ENCODE results near the gene KCNE3. TPM values are rescaled to one million over a fixed set of nuclear protein-coding genes. Genes with fewer than 3 reads are reported as not detected.

KCNE3 gene
- total and polyA plus RNA-seq, 2 of the 13 experiments (the other 11 are each of a cell fraction or from before 2014, with no cell fraction given), result 0.33 to 2.2 TPM

DNA sequence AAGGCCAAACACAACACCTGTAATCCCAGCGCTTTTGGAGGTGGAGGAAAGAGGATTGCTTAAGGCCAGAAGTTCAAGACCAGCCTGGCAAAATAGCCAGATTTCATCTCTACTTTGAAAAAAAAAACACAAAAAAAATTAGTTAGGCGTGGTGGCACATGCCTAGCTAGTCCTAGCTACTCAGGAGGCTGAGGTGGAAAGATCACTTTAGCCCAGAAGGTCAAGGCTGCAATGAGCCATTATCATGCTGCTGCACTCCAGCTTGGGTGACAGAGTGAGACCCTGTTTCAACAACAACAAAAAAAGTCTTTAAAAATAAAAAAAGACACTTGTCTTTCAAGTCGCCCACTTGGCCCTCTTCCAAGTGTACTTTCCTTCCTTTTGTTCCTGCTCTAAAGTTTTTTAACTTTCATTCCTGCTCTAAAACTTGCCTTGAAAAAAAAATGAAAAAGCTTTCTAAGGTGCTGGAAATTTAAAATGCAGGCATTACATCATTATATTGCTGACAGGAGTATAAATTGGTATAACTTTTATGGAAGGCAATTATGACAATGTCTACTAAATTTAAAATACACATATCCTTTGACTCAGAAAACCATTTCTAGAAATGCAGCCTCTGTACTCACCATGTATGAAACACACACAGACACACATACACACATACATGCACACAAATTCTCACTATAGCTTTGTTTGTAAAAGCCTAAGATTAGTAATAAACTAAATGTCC is 13.5 kb upstream of the KCNE3 start:
- POLR2A ChIA-PET, result no interaction called here
- H2AFZ ChIP-seq (ENCODE audit: low read length), result no peak overlapping the region
- H4K20me1 ChIP-seq (ENCODE audit: insufficient read depth, low read length), result no peaks in the 10 kb centered on the region
- peaks cover 27% of the 10 kb centered on the region for H3K4me1 ChIP-seq (ENCODE audit: insufficient read depth, low read length)
- 0 out of 2 replicates have a peak overlapping the region, but pooled peaks have one; percentile 7 for H3K4me2 ChIP-seq (ENCODE audit: low read depth, low read length)
- no peaks in the 10 kb centered on the region for H3K36me3 ChIP-seq (replicated peaks in 1 of 2; ENCODE audit: control insufficient read depth in 1 of 2, insufficient read depth in 2 of 2, low read length in 2 of 2)
- H3K27ac ChIP-seq (ENCODE audit: extremely low read length, insufficient read depth, low read length), result no peak overlapping the region
- DNase-seq (ENCODE audit: low spot score) (no peak), ATAC-seq (no peak), FAIRE-seq (no peak)
- CTCF ChIA-PET (ENCODE audit: low intra/inter-chr PET ratio, low total read pairs), result no interaction called here
- no peaks in the 10 kb centered on the region for H3K9me3 ChIP-seq (ENCODE audit: low read length)
- in situ Hi-C loops (cut with HindIII; ENCODE audit: extremely low pct_ligation_motif_present, low pct_unique_long_range_greater_than_20kb) (no loop called here), intact Hi-C loops (cut with micrococcal nuclease; ENCODE audit: unreplicated experiment) (no loop called here)
- no peak overlapping the region for H3K9ac ChIP-seq (ENCODE audit: insufficient read depth, low read depth, low read length)
- BruUV-seq (replicated peaks), result no TSS peak
- 12% methylated on average over 3 of the region's 3 CpGs for WGBS (ENCODE audit: low lambda C conversion rate)
- H3K4me3 ChIP-seq (replicated peaks in 1 of 3; ENCODE audit: insufficient read depth in 1 of 3, low read depth in 2 of 3, low read length in 3 of 3), result no peak overlapping the region
- no peaks in the 10 kb centered on the region for H3K27me3 ChIP-seq (ENCODE audit: control insufficient read depth in 1 of 2, insufficient read depth in 2 of 2, low read length in 2 of 2)
- H3K79me2 ChIP-seq (ENCODE audit: insufficient read depth, low read length), result no peaks in the 10 kb centered on the region
- TF ChIP-seq NFE2 (CRISPR knock-in tag; IDR thresholded peaks at IDR 0.05), result no peak
- no peak for TF ChIP-seq KDM4B (CRISPR knock-in tag; IDR thresholded peaks at IDR 0.05)
- TF ChIP-seq, protein P1, sequence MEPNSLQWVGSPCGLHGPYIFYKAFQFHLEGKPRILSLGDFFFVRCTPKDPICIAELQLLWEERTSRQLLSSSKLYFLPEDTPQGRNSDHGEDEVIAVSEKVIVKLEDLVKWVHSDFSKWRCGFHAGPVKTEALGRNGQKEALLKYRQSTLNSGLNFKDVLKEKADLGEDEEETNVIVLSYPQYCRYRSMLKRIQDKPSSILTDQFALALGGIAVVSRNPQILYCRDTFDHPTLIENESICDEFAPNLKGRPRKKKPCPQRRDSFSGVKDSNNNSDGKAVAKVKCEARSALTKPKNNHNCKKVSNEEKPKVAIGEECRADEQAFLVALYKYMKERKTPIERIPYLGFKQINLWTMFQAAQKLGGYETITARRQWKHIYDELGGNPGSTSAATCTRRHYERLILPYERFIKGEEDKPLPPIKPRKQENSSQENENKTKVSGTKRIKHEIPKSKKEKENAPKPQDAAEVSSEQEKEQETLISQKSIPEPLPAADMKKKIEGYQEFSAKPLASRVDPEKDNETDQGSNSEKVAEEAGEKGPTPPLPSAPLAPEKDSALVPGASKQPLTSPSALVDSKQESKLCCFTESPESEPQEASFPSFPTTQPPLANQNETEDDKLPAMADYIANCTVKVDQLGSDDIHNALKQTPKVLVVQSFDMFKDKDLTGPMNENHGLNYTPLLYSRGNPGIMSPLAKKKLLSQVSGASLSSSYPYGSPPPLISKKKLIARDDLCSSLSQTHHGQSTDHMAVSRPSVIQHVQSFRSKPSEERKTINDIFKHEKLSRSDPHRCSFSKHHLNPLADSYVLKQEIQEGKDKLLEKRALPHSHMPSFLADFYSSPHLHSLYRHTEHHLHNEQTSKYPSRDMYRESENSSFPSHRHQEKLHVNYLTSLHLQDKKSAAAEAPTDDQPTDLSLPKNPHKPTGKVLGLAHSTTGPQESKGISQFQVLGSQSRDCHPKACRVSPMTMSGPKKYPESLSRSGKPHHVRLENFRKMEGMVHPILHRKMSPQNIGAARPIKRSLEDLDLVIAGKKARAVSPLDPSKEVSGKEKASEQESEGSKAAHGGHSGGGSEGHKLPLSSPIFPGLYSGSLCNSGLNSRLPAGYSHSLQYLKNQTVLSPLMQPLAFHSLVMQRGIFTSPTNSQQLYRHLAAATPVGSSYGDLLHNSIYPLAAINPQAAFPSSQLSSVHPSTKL (CRISPR knock-in tag; IDR thresholded peaks at IDR 0.05), result 0 out of 2 replicates have a peak, but pooled peaks have one; percentile 29
- TF ChIP-seq JUND (CRISPR knock-in tag; IDR thresholded peaks at IDR 0.05), result no peak
- TF ChIP-seq, protein P2, sequence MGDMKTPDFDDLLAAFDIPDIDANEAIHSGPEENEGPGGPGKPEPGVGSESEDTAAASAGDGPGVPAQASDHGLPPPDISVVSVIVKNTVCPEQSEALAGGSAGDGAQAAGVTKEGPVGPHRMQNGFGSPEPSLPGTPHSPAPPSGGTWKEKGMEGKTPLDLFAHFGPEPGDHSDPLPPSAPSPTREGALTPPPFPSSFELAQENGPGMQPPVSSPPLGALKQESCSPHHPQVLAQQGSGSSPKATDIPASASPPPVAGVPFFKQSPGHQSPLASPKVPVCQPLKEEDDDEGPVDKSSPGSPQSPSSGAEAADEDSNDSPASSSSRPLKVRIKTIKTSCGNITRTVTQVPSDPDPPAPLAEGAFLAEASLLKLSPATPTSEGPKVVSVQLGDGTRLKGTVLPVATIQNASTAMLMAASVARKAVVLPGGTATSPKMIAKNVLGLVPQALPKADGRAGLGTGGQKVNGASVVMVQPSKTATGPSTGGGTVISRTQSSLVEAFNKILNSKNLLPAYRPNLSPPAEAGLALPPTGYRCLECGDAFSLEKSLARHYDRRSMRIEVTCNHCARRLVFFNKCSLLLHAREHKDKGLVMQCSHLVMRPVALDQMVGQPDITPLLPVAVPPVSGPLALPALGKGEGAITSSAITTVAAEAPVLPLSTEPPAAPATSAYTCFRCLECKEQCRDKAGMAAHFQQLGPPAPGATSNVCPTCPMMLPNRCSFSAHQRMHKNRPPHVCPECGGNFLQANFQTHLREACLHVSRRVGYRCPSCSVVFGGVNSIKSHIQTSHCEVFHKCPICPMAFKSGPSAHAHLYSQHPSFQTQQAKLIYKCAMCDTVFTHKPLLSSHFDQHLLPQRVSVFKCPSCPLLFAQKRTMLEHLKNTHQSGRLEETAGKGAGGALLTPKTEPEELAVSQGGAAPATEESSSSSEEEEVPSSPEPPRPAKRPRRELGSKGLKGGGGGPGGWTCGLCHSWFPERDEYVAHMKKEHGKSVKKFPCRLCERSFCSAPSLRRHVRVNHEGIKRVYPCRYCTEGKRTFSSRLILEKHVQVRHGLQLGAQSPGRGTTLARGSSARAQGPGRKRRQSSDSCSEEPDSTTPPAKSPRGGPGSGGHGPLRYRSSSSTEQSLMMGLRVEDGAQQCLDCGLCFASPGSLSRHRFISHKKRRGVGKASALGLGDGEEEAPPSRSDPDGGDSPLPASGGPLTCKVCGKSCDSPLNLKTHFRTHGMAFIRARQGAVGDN (CRISPR knock-in tag; IDR thresholded peaks at IDR 0.05), result no peak
- 0 out of 2 replicates have a peak, but pooled peaks have one; percentile 16 for TF ChIP-seq RARA (CRISPR knock-in tag; IDR thresholded peaks at IDR 0.05)
- no peak for TF ChIP-seq ZNF776 (CRISPR knock-in tag; IDR thresholded peaks at IDR 0.05)
- no peak for TF ChIP-seq ZNF24 (IDR thresholded peaks at IDR 0.05)
- TF ChIP-seq ZNF816 (CRISPR knock-in tag; IDR thresholded peaks at IDR 0.05; ENCODE audit: borderline replicate concordance), result no peak
- TF ChIP-seq MAFK (conservative IDR thresholded peaks at IDR 0.05 in 1 of 2, IDR thresholded peaks at IDR 0.05 in 1 of 2; ENCODE audit: low read length in 2 of 2), result peak in 1 of 2 experiments; percentile 31; a peak in 1 of 4 replicates
- no peak for TF ChIP-seq ZNF615 (CRISPR knock-in tag; IDR thresholded peaks at IDR 0.05; ENCODE audit: borderline replicate concordance)
- TF ChIP-seq DPF2 (CRISPR knock-in tag; IDR thresholded peaks at IDR 0.05; ENCODE audit: borderline replicate concordance, low read depth), result no peak
- TF ChIP-seq, protein P3, sequence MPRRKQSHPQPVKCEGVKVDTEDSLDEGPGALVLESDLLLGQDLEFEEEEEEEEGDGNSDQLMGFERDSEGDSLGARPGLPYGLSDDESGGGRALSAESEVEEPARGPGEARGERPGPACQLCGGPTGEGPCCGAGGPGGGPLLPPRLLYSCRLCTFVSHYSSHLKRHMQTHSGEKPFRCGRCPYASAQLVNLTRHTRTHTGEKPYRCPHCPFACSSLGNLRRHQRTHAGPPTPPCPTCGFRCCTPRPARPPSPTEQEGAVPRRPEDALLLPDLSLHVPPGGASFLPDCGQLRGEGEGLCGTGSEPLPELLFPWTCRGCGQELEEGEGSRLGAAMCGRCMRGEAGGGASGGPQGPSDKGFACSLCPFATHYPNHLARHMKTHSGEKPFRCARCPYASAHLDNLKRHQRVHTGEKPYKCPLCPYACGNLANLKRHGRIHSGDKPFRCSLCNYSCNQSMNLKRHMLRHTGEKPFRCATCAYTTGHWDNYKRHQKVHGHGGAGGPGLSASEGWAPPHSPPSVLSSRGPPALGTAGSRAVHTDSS (CRISPR knock-in tag; conservative IDR thresholded peaks at IDR 0.05), result no peak
- no peak for TF ChIP-seq CBX2 (IDR thresholded peaks at IDR 0.05; ENCODE audit: low read depth, low read length)
- TF ChIP-seq CBX2 (CRISPR knock-in tag; IDR thresholded peaks at IDR 0.05; ENCODE audit: low read depth), result no peak

Data from HepG2 (cell line).